ENCODE results near the gene TMEM151A. TPM values are rescaled to one million over a fixed set of nuclear protein-coding genes. Genes with fewer than 3 reads are reported as not detected.
A peak's percentile ranks its signal among the peaks of the same experiment; 100 is the strongest.

Gene TMEM151A
- total and polyA plus RNA-seq, 8 donors: 0.17 to 0.47 (median 0.28) TPM; not detected in 1

- intact Hi-C loops (cut with DNase I): loop anchor here in 1 of 2 donors (10.0 kb wide), 1 partner anchor 69 kb away; no protein-coding TSS in a partner anchor
- ATAC-seq (no peak), DNase-seq (peak in 1 of 4 donors; percentile 78)
- H3K27me3 ChIP-seq: peaks cover 0 to 21% of the 10 kb centered on the region in 2 donors
- TF ChIP-seq, protein P1, sequence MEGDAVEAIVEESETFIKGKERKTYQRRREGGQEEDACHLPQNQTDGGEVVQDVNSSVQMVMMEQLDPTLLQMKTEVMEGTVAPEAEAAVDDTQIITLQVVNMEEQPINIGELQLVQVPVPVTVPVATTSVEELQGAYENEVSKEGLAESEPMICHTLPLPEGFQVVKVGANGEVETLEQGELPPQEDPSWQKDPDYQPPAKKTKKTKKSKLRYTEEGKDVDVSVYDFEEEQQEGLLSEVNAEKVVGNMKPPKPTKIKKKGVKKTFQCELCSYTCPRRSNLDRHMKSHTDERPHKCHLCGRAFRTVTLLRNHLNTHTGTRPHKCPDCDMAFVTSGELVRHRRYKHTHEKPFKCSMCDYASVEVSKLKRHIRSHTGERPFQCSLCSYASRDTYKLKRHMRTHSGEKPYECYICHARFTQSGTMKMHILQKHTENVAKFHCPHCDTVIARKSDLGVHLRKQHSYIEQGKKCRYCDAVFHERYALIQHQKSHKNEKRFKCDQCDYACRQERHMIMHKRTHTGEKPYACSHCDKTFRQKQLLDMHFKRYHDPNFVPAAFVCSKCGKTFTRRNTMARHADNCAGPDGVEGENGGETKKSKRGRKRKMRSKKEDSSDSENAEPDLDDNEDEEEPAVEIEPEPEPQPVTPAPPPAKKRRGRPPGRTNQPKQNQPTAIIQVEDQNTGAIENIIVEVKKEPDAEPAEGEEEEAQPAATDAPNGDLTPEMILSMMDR (IDR thresholded peaks at IDR 0.05): no peak
- H3K4me1 ChIP-seq: peaks cover 14 to 53% of the 10 kb centered on the region in 2 donors
- no peaks in the 10 kb centered on the region for H3K36me3 ChIP-seq
- peak overlapping the region; percentile 44 to 62 for H3K4me3 ChIP-seq
- no peaks in the 10 kb centered on the region for H3K9me3 ChIP-seq
- peak overlapping the region; percentile 41 to 44 for H3K27ac ChIP-seq
Measured at GRCh38 chr11:66315921-66316811, 24.5 kb downstream of the TMEM151A start.

DNA sequence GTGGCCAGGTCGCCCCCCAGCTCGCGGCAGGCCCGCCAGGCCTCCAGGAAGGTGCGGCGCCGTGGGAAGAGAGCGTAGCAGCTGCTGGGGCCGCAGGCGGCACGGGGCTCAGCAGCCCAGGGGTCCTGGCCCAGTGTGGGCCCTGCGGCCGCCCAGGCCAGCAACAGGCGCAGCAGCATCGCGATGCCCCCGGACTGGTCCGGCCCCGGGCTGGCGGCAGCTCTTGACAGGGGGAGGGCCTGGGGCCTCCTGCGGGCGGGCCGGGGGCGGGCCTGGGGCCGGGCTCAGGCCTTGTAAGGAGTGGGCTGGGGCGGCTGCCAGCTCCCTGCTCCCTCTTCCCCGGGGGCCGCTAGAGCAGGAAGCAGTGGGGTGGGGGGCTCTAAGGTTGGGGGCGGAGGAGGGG lies 25.2 kb downstream of the TMEM151A start, which contains the start of gene CD248:
TSS of gene CD248 (minus strand) at position 196 of the 403 bp plus-strand sequence. CDS start at position 179, 17 bp downstream.
- peak; percentile 8 for ATAC-seq
- no peaks in the 10 kb centered on the region for H3K9me3 ChIP-seq
- intact Hi-C loops (cut with DNase I): loop anchor here in 1 of 2 donors (10.0 kb wide), 1 partner anchor 68 kb away; no protein-coding TSS in a partner anchor

GRCh38 chr11:66317322-66317722 lies 25.6 kb downstream of the TMEM151A start:
- peaks cover 14 to 43% of the 10 kb centered on the region in 2 donors for H3K4me1 ChIP-seq
- H3K4me3 ChIP-seq: peak overlapping the region in 1 of 2 donors; percentile 62
- ATAC-seq (no peak), DNase-seq (peak in 3 of 4 donors; percentile 78 to 79 (median 79))
- peaks cover 0 to 21% of the 10 kb centered on the region in 2 donors for H3K27me3 ChIP-seq
- H3K27ac ChIP-seq: peak overlapping the region; percentile 41 to 82
- H3K9me3 ChIP-seq: no peaks in the 10 kb centered on the region
- intact Hi-C loops (cut with DNase I): loop anchor here in 1 of 2 donors (10.0 kb wide), 1 partner anchor 67 kb away; no protein-coding TSS in a partner anchor
- H3K36me3 ChIP-seq: no peaks in the 10 kb centered on the region
- TF ChIP-seq, protein P1 (IDR thresholded peaks at IDR 0.05): no peak

More for the DNA sequence above, 25.2 kb downstream of the TMEM151A start, which contains the start of gene CD248:
- Histone ChIP-seq H3K4me3 (peak within 1 kb of the TSS; percentile 44 to 62), H3K27me3 (peaks cover 0 to 21% of the 10 kb centered on the region in 2 donors), H3K36me3 (no peaks in the 10 kb centered on the region), H3K27ac (peak within 1 kb of the TSS; percentile 41 to 82), H3K4me1 (peaks cover 14 to 48% of the 10 kb centered on the region in 2 donors)
- TF ChIP-seq, protein P1 (IDR thresholded peaks at IDR 0.05): no peak
- DNase-seq: peak; percentile 72 to 93 (median 83)

DNA sequence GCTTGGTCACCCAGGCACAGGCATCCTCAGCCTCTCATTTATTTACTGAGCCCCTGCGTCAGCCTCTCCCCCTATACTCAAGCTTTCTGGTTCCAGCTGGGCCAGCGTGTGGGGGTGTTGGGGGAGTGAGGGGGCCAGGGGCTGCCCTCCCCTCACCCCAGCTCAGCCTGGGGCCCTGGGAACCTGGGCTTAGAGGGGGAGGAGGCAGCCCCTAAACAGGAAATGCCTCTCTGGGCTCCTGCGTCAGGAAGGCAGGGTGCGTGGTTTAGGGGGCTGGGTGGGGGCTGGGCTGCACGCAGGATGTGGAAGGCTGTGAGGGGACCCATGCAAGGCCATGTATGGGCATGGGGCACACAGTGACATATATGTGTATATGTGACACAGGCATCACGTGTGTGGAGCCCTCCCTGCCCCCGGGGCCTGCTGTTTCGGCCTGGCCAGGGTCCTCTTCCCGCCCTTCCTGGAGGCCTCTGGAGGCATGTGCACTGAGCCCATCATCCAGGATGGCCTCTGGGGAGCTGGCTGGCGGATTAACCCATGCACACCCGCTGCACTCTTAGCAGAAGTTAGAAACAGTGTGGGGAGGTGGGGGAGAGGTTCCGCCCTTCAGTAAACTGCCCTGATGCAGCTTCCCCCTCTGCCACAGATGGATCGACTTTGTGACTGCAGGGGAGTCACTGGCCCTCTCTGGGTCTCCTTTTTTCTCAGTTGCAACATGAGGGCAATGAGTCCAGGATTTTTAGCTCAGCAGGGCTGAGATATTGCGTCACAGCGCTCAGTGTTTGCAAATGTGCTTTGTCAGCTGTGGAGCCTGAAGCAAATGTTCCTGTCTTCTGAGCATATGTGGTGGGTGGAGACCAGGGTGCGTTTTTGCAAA lies 26.3 kb downstream of the TMEM151A start:
- peaks cover 14 to 39% of the 10 kb centered on the region in 2 donors for H3K4me1 ChIP-seq
- peak in 3 of 4 donors; percentile 53 to 87 (median 76) for DNase-seq
- intact Hi-C loops (cut with DNase I): loop anchor here in 1 of 2 donors (10.0 kb wide), 1 partner anchor 67 kb away; no protein-coding TSS in a partner anchor

More for the DNA sequence above, 26.3 kb downstream of the TMEM151A start:
- TF ChIP-seq, protein P1 (IDR thresholded peaks at IDR 0.05): no peak
- no peaks in the 10 kb centered on the region for H3K9me3 ChIP-seq
- no peak overlapping the region for H3K4me3 ChIP-seq
- peaks cover 0 to 21% of the 10 kb centered on the region in 2 donors for H3K27me3 ChIP-seq
- no peaks in the 10 kb centered on the region for H3K36me3 ChIP-seq
- H3K27ac ChIP-seq: peak overlapping the region; percentile 41 to 82
- ATAC-seq: peak; percentile 39
